Spleen (tissue), 11 donors: ENCODE measurements around the gene SNW1. TPM values are rescaled to one million over a fixed set of nuclear protein-coding genes. Genes with fewer than 3 reads are reported as not detected.
"Not testable (repeated sequence)": the region's sequence is repeated elsewhere in the genome, so short reads cannot be mapped to it uniquely, and the experiment has no call there.

Experiments
- DNase-seq: peaks from one replicate; pipeline ENCODE4 v3.0.0-alpha.2; 2020
- H3K27ac ChIP-seq, 8 donors: fragments of 200-600 bp; sonication (generic) in 7 of 8; 1 replicate in 4 of 8; 2 replicates in 4 of 8; pipeline versions ENCODE4 v1.5.0 to v1.8.0; 2016 to 2021; ENCODE audit warnings: inconsistent platforms in 4 of 8, mild to moderate bottlenecking in 4 of 8, moderate library complexity in 1 of 8
- H3K27me3 ChIP-seq, 7 donors: fragments of 200-600 bp; sonication (generic) in 6 of 7; replicated peaks in 1 of 7; 1 replicate in 4 of 7; 2 replicates in 3 of 7; pipeline versions ENCODE4 v1.5.0 to v1.8.0; 2016 to 2021; ENCODE audit warnings: inconsistent platforms in 3 of 7, mild to moderate bottlenecking in 1 of 7
- H3K36me3 ChIP-seq, 6 donors: fragments of 200-600 bp; sonication (generic) in 5 of 6; 1 replicate in 4 of 6; 2 replicates in 2 of 6; pipeline versions ENCODE4 v1.5.0 to v1.8.0; 2016 to 2021; ENCODE audit warnings: inconsistent platforms in 2 of 6
- H3K4me1 ChIP-seq, 6 donors: fragments of 200-600 bp; sonication (generic) in 5 of 6; 1 replicate in 3 of 6; 2 replicates in 3 of 6; pipeline versions ENCODE4 v1.5.0 to v1.8.0; 2016 to 2021; ENCODE audit warnings: inconsistent platforms in 3 of 6
- H3K4me3 ChIP-seq, 8 donors: fragments of 200-600 bp; sonication (generic) in 7 of 8; 1 replicate in 4 of 8; 2 replicates in 4 of 8; pipeline versions ENCODE4 v1.5.0 to v1.8.0; 2016 to 2021; ENCODE audit warnings: inconsistent platforms in 4 of 8, mild to moderate bottlenecking in 4 of 8, moderate library complexity in 2 of 8
- H3K9me3 ChIP-seq, 8 donors: fragments of 200-600 bp; sonication (generic) in 7 of 8; 1 replicate in 4 of 8; 2 replicates in 4 of 8; pipeline versions ENCODE4 v1.5.0 to v1.8.0; 2016 to 2021; ENCODE audit warnings: inconsistent platforms in 4 of 8
- CTCF ChIP-seq, 11 experiments: fragments of 200-600 bp in 7 of 11; fragments of 450-650 bp in 4 of 11; sonication (generic) in 4 of 11; IDR thresholded peaks in 8 of 11; conservative IDR thresholded peaks in 3 of 11; 1 replicate in 7 of 11; 2 replicates in 4 of 11; pipeline versions ENCODE4 v1.4.0 to v1.8.0; 2016 to 2021; ENCODE audit warnings: antibody characterized with exemption in 11 of 11, inconsistent platforms in 4 of 11, mild to moderate bottlenecking in 1 of 11
- POLR2A ChIP-seq, 3 donors: fragments of 450-650 bp; IDR thresholded peaks; one replicate each; pipeline ENCODE4 v1.5.1; 2017; ENCODE audit warnings: antibody characterized with exemption in 3 of 3, mild to moderate bottlenecking in 1 of 3
- POLR2AphosphoS5 ChIP-seq, 3 donors: sonication (generic); formaldehyde crosslinking; IDR thresholded peaks; one replicate each; pipeline ENCODE4 v1.5.1; 2017; ENCODE audit warnings: antibody characterized with exemption in 3 of 3
- WGBS, 5 donors: extraction: QIAGEN DNeasy Blood & Tissue Kit in 3 of 5; methylation state at CpG; one replicate each; pipeline versions ENCODE4 v1.1.5 to v1.1.7; 2013 to 2018; 5-methylcytosine and 5-hydroxymethylcytosine counted together
- intact Hi-C: fragments of 100-400 bp; cut with DNase I; formaldehyde crosslinking; loops from one replicate; pipeline ENCODE4 v1.15.0; 2023; ENCODE audit warnings: low total_unique reads
- polyA plus RNA-seq, 3 donors: library from polyadenylated mRNA; stranded (reverse); fragments of 200-250 nt; gene quantifications; one replicate each; pipeline ENCODE4 v1.2.1, GENCODE V29; 2013
- total RNA-seq, 7 donors: library from RNA; depleted of rRNA in 3 of 7; stranded (reverse); fragments of >200 nt in 3 of 7; fragmentation: NEBNext Ultra II Directional in 4 of 7; extraction: Animal tissue kit (Norgen Biotek cat#: 25700) in 4 of 7; gene quantifications; one replicate each; pipeline versions ENCODE4 v1.1.0 to v1.2.1, GENCODE V29; 2016 to 2021
- donor health status: healthy with polysubstance abuse.
- donor health status: DM: no; HTN: no; CAD: no; lungs with moderate emphysema.
- donor health status: DM: no; HTN: no; CAD: no.
- donor health status: Bipolar disorder and iron deficiency.
- donor health status: healthy.
- donor health status: DM: no; HTN: no; CAD: no.
- donor health status: DM: yes; HTN: yes; CAD: no.

SNW1 gene
- total and polyA plus RNA-seq, 10 donors: 35.2 to 77.3 (median 54.5) TPM

DNA sequence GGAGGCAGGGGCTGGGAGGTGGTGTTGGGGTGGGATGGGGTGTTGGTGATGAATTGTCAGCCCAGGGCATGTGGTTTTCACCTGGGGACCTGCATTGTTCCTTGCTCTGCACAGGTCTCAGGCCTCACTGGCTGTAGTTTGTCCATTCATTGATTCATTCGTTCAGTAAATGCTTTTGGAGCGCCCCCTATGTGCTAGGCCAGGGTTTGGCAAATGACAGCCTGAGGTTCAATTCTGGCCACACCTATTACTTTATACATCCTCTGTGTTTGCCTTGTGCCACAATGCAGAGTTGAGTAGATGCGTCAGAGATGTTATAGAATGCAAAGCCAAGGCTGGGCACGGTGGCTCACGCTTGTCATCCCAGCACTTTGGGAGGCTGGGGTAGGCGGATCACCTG is 43.6 kb upstream of the SNW1 start:
- Histone ChIP-seq H3K27ac (no peak overlapping the region), H3K4me1 (peaks cover 0 to 18% (median 9%) of the 10 kb centered on the region in 6 donors), H3K9me3 (no peaks in the 10 kb centered on the region), H3K4me3 (no peak overlapping the region), H3K36me3 (no peaks in the 10 kb centered on the region), H3K27me3 (no peaks in the 10 kb centered on the region)
- TF ChIP-seq CTCF (IDR thresholded peaks at IDR 0.05 in 8 of 11, conservative IDR thresholded peaks at IDR 0.05 in 3 of 11) (no peak), POLR2AphosphoS5 (IDR thresholded peaks at IDR 0.05) (no peak), POLR2A (IDR thresholded peaks at IDR 0.05) (no peak)
- DNase-seq: no peak
- intact Hi-C loops: no loop called here
- WGBS, 5 donors: 58 to 73% (median 64%) methylated on average over 6 of the region's 6 CpGs

GRCh38 chr14:77800814-77801213 is 39.9 kb upstream of the SNW1 start:
- Histone ChIP-seq H3K9me3 (no peaks in the 10 kb centered on the region), H3K4me1 (peaks cover 0 to 23% (median 10%) of the 10 kb centered on the region in 6 donors), H3K36me3 (no peaks in the 10 kb centered on the region), H3K27me3 (no peaks in the 10 kb centered on the region), H3K4me3 (peak overlapping the region in 6 of 8 donors; percentile 87 to 97 (median 92)), H3K27ac (peak overlapping the region in 7 of 8 donors; percentile 87 to 96 (median 92))
- 76 to 97% (median 92%) methylated on average over 1 of the region's 1 CpG for WGBS, 5 donors
- no peak for DNase-seq
- no peak for TF ChIP-seq POLR2A (IDR thresholded peaks at IDR 0.05)
- TF ChIP-seq CTCF (IDR thresholded peaks at IDR 0.05 in 8 of 11, conservative IDR thresholded peaks at IDR 0.05 in 3 of 11): no peak
- no peak for TF ChIP-seq POLR2AphosphoS5 (IDR thresholded peaks at IDR 0.05)
- intact Hi-C loops: no loop called here

GRCh38 chr14:77799863-77800730 is 39.1 kb upstream of the SNW1 start, which contains the start of gene ADCK1:
Gene ADCK1, plus strand, starts transcription at chr14:77800109. Its CDS starts 18,870 bp downstream, at chr14:77818979.
- peak; percentile 97 for DNase-seq
- 0 to 2% (median 0%) methylated on average over 37 to 66 of the region's 66 CpGs for WGBS, 5 donors
- Histone ChIP-seq H3K9me3 (no peaks in the 10 kb centered on the region), H3K4me3 (peak within 1 kb of the TSS; percentile 87 to 97 (median 92)), H3K27me3 (no peaks in the 10 kb centered on the region), H3K4me1 (peaks cover 0 to 23% (median 10%) of the 10 kb centered on the region in 6 donors), H3K36me3 (no peaks in the 10 kb centered on the region), H3K27ac (peak within 1 kb of the TSS; percentile 87 to 96 (median 92))
- TF ChIP-seq POLR2AphosphoS5 (IDR thresholded peaks at IDR 0.05) (peak; percentile 85 to 91 (median 89)), CTCF (IDR thresholded peaks at IDR 0.05 in 8 of 11, conservative IDR thresholded peaks at IDR 0.05 in 3 of 11) (peak in 9 of 11 experiments; percentile 23 to 53 (median 40)), POLR2A (IDR thresholded peaks at IDR 0.05) (peak in 1 of 3 donors; percentile 25)
- intact Hi-C loops: no loop called here

DNA sequence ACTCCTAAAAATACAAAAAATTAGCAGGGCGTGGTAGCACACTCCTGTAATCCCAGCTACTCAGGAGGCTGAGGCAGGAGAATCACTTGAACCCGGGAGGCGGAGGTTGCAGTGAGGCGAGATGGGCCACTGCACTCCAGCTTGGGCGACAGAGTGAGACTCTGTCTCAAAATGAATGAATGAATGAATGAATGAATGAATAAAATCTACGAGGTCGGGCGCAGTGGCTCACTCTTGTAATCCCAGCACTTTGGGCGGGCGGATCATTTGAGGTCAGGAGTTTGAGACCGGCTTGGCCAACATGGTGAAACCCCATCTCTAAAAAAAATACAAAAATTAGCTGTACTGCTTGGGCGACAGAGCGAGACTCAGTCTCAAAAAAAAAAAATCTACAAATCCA is 38.5 kb upstream of the SNW1 start:
- intact Hi-C loops: not testable (repeated sequence)

More for the DNA sequence above, 38.5 kb upstream of the SNW1 start:
- not testable (repeated sequence) for H3K9me3 ChIP-seq, DNase-seq, H3K27me3 ChIP-seq, H3K36me3 ChIP-seq
- peak overlapping the region; percentile 87 to 97 (median 92) for H3K4me3 ChIP-seq
- peaks cover 0 to 23% (median 10%) of the 10 kb centered on the region in 6 donors for H3K4me1 ChIP-seq
- WGBS, 5 donors: 70 to 78% (median 75%) methylated on average over 13 of the region's 13 CpGs
- H3K27ac ChIP-seq: peak overlapping the region in 7 of 8 donors; percentile 87 to 96 (median 92)
